Right lobe of liver (tissue), 6 donors: ENCODE data around the gene NCAPD3. TPM values are rescaled to one million over a fixed set of nuclear protein-coding genes. Genes with fewer than 3 reads are reported as not detected.

Source experiments
- ATAC-seq, 4 donors: fragments of 200-7000 bp; cut with Tn5 transposase; one replicate each; pipeline ENCODE4 v1.9.1; 2020; ENCODE audit warnings: mild to moderate bottlenecking in 4 of 4, moderate library complexity in 4 of 4
- DNase-seq, 3 donors: peaks; one replicate each; pipeline ENCODE4 v3.0.0-alpha.2; 2020
- H3K27ac ChIP-seq, 3 donors: fragments of 200-600 bp; one replicate each; pipeline ENCODE4 v1.8.0; 2022
- H3K27me3 ChIP-seq, 2 donors: fragments of 200-600 bp; one replicate each; pipeline ENCODE4 v1.8.0; 2022
- H3K36me3 ChIP-seq, 4 donors: fragments of 200-600 bp; sonication (generic) in 1 of 4; one replicate each; pipeline versions ENCODE4 v1.5.1 to v1.8.0; 2017 to 2022; ENCODE audit warnings: control low read depth in 1 of 4
- H3K4me1 ChIP-seq, 4 donors: fragments of 200-600 bp; sonication (generic) in 1 of 4; one replicate each; pipeline versions ENCODE4 v1.5.1 to v1.8.0; 2017 to 2022; ENCODE audit warnings: control low read depth in 1 of 4
- H3K4me3 ChIP-seq, 3 donors: fragments of 200-600 bp; one replicate each; pipeline ENCODE4 v1.8.0; 2022
- H3K9me3 ChIP-seq, 4 donors: fragments of 200-600 bp; sonication (generic) in 1 of 4; one replicate each; pipeline versions ENCODE4 v1.5.1 to v1.8.0; 2017 to 2022; ENCODE audit warnings: control low read depth in 1 of 4
- CTCF ChIP-seq, 4 donors: fragments of 200-600 bp in 3 of 4; fragments of 450-650 bp in 1 of 4; IDR thresholded peaks; one replicate each; pipeline versions ENCODE4 v1.5.1 to v1.8.0; 2016 to 2022; ENCODE audit warnings: antibody characterized with exemption in 4 of 4, mild to moderate bottlenecking in 2 of 4
- POLR2A ChIP-seq: fragments of 450-650 bp; IDR thresholded peaks from one replicate; pipeline ENCODE4 v1.6.1; 2017; ENCODE audit warnings: antibody characterized with exemption, mild to moderate bottlenecking
- WGBS: methylation state at CpG from one replicate; pipeline ENCODE4 v1.1.6; 2018; ENCODE audit warnings: low coverage, low lambda C conversion rate; ENCODE audit not compliant: insufficient coverage; ENCODE audit errors: missing lambda C conversion rate; 5-methylcytosine and 5-hydroxymethylcytosine counted together
- intact Hi-C, 2 donors: fragments of 100-400 bp; cut with DNase I; formaldehyde crosslinking; loops; one replicate each; pipeline versions ENCODE4 v1.11.2 to v1.14.1; 2022
- total RNA-seq, 6 experiments: library from RNA; depleted of rRNA in 2 of 6; stranded (reverse); fragments of >200 nt in 2 of 6; fragmentation: NEBNext Ultra II Directional in 3 of 6; extraction: Animal tissue kit (Norgen Biotek cat#: 25700) in 3 of 6; gene quantifications; one replicate each; pipeline versions ENCODE4 v1.1.0 to v1.2.4, GENCODE V29; 2016 to 2023
- donor health status: DM: no; HTN: yes; CAD: no.
- donor health status: DM: no; HTN: no; CAD: no.
- donor health status: DM: no; HTN: no; CAD: no.
- donor health status: DM: no; HTN: yes; CAD: no.
- donor health status: DM: no; HTN: yes; CAD: no.

The NCAPD3 gene
- total RNA-seq, 6 experiments from 2014 or later: 11.9 to 21.8 (median 15.5) TPM

GRCh38 chr11:134126217-134126822, 97.4 kb downstream of the NCAPD3 start:
- intact Hi-C loops: no loop called here
- Histone ChIP-seq H3K27me3 (peaks cover 0 to 6% of the 10 kb centered on the region in 2 donors), H3K27ac (no peak overlapping the region), H3K9me3 (no peaks in the 10 kb centered on the region), H3K4me1 (no peaks in the 10 kb centered on the region), H3K4me3 (no peak overlapping the region), H3K36me3 (no peaks in the 10 kb centered on the region)
- no peak for DNase-seq
- ATAC-seq: peak; percentile 31 to 48 (median 41)
- no peak for TF ChIP-seq CTCF (IDR thresholded peaks at IDR 0.05)
- no peak for TF ChIP-seq POLR2A
- no CpG with 5 or more reads among the region's 1 CpG for WGBS

GRCh38 chr11:134125507-134125906, 98.3 kb downstream of the NCAPD3 start:
- Histone ChIP-seq H3K4me1 (no peaks in the 10 kb centered on the region), H3K4me3 (no peak overlapping the region), H3K9me3 (no peaks in the 10 kb centered on the region), H3K27ac (no peak overlapping the region), H3K27me3 (peaks cover 0 to 6% of the 10 kb centered on the region in 2 donors), H3K36me3 (no peaks in the 10 kb centered on the region)
- no peak for DNase-seq
- intact Hi-C loops: no loop called here
- 63% methylated on average over 9 of the region's 9 CpGs for WGBS
- TF ChIP-seq POLR2A (no peak), CTCF (IDR thresholded peaks at IDR 0.05) (no peak)
- peak in 3 of 4 donors; percentile 23 to 42 (median 29) for ATAC-seq

GRCh38 chr11:134124660-134125451, 98.9 kb downstream of the NCAPD3 start:
- no peaks in the 10 kb centered on the region for H3K4me1 ChIP-seq
- DNase-seq: peak in 2 of 3 donors; percentile 53 to 59
- intact Hi-C loops: no loop called here

GRCh38 chr11:134120921-134121526, 102.7 kb downstream of the NCAPD3 start:
- H3K4me1 ChIP-seq: no peaks in the 10 kb centered on the region
- intact Hi-C loops: no loop called here
- no peak overlapping the region for H3K4me3 ChIP-seq
- peaks cover 0 to 6% of the 10 kb centered on the region in 2 donors for H3K27me3 ChIP-seq
- peak; percentile 32 to 62 (median 43) for ATAC-seq
- DNase-seq: no peak
- WGBS: 42% methylated on average over 9 of the region's 9 CpGs
- H3K9me3 ChIP-seq: no peaks in the 10 kb centered on the region
- TF ChIP-seq CTCF (IDR thresholded peaks at IDR 0.05) (no peak), POLR2A (no peak)
- H3K27ac ChIP-seq: peak overlapping the region; percentile 15 to 40 (median 26)
- no peaks in the 10 kb centered on the region for H3K36me3 ChIP-seq

More at GRCh38 chr11:134124660-134125451, 98.9 kb downstream of the NCAPD3 start:
- H3K27me3 ChIP-seq: peaks cover 0 to 6% of the 10 kb centered on the region in 2 donors
- peak; percentile 64 to 78 (median 72) for ATAC-seq
- H3K36me3 ChIP-seq: no peaks in the 10 kb centered on the region
- 8% methylated on average over 32 of the region's 54 CpGs for WGBS
- TF ChIP-seq POLR2A (no peak), CTCF (IDR thresholded peaks at IDR 0.05) (no peak)
- H3K27ac ChIP-seq: peak overlapping the region in 1 of 3 donors; percentile 1
- peak overlapping the region in 1 of 3 donors; percentile 15 for H3K4me3 ChIP-seq
- no peaks in the 10 kb centered on the region for H3K9me3 ChIP-seq
